Middle frontal gyrus (tissue), 1 donor: ENCODE data around the gene WAC.
"Not testable (repeated sequence)": the region's sequence is repeated elsewhere in the genome, so short reads cannot be mapped to it uniquely, and the experiment has no call there.

Experiments used
- DNase-seq: peaks from one replicate; pipeline ENCODE4 v3.0.0-alpha.2; 2015; ENCODE audit warnings: low spot score; ENCODE audit errors: extremely low spot score

Gene WAC

DNA sequence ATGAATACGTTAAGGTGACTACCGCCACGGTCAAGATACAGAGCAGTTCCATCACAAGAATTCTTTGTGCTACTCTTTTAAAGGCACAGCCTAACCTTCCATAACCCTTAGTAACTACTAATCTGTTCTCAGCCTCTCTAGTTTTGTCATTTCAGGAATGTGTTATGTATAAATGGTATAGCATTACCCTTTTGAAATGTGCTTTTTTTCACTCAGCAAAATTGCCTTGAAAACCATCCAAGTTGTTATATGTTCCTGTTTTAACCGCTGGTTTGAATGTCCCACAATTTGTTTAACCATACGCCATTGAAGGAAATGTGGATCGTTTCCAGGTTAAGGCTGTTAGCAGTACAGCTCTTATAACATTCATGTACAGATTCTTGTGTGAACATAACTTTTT is 32.0 kb downstream of the WAC start:
- no peak for DNase-seq

DNA sequence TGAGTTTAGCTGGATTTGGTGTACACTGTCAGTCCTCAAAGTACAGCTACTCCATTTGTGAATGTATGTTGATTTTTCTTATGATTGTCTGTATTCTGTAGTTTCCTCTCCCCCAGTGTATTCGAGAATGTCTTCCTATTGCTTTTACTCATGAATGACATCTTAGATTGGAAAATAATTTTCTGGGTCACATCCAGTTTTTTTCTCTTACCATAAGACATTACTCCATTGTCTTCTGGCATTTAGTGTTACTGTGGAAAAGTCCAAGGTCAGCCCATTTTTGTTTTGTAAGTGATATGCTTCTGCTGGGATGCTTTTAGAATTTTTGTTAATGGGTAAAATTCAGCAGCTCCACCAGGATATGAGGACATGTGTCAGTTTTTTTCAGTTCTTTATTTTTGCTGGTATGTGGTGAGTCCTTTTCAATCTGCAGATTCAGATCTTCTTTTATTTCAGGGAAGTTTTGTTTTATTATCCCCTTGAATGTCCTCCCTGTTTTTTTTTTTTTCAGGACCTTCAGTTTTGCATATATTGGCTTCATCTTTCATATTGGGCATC is 33.6 kb downstream of the WAC start:
- no peak for DNase-seq

DNA sequence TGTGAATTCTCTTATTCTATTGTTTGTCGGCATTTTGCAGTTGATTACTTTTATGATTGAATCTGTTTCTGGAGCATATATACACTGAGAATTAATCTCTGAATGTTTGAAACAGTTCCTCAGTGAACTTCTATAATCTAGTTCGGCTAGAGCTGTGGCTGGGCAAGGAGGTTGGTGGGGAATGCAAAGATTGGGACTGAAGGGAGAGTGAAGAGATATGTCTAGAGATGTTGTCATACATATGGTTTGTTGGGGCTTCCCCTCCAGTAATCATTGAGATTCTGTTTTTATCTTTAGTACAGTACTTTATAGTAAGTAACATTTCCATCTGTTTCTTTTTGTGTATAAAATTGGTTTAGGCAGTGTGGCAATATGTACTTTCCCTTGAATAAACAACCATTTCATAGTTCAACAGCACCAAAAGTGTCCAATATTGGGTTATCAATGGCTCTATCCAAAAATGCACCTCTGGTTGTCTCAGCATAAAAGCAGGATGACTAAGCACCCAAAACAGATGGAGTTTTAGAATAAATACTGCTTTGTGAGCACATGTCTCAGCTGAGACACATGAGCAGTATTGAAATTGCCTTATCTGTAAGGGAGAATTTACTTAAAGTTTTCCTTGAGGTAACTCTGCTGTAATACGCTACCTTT is 36.7 kb downstream of the WAC start:
- no peak for DNase-seq

DNA sequence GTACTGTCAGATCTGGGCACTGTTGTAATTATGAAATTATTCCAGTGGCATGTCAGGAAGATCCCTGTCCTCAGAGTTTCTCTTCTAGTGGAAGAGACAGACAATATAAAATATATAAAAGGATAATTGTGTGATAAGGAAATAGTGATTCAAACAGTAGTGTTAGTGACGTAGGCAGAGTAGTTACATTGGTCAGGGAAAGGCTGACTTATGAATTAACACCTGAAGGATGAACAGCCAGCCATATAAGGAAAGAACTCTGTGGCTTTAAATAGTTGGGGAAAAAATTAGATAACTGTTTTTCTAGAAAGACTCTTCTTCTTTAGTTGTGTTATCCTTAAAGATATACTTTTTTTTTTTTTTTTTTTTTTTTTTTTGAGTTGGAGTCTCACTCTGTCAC is 37.7 kb downstream of the WAC start:
- DNase-seq, result no peak

DNA sequence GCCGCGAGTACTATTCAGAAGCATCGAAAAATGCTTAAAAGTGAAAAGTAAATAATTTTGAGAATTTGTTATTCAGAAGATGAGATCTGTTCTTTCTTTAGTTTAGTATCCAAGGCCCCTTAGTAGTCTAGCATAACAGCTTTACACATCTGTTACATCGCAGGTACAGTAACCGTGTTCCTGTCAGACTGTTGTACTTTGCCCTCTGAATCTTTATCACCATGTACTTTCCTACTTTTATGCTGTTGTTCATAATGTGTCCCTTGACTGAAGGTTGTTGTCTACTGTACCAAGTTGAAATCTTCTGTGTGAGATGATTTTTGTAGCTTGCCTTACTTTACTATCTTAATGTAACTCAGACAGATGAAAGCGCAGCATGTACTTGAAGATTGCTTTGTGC is 38.3 kb downstream of the WAC start:
- no peak for DNase-seq

DNA sequence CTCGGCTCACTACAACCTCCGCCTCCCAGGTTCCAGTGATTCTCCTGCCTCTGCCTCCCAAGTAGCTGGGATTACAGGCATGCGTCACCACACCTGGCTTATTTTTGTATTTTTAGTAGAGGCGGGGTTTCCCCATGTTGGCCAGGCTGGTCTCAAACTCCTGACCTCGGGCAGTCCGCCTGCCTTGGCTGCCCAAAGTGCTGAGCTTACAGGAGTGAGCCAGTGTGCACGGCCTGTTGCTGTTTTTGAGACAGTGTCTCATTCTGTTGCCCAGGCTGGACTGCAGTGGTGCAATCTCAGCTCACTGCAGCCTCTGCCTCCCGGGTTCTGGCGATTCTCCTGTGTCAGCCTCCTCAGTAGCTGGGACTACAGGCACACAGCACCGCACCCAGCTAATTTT is 41.3 kb downstream of the WAC start:
- not testable (repeated sequence) for DNase-seq

DNA sequence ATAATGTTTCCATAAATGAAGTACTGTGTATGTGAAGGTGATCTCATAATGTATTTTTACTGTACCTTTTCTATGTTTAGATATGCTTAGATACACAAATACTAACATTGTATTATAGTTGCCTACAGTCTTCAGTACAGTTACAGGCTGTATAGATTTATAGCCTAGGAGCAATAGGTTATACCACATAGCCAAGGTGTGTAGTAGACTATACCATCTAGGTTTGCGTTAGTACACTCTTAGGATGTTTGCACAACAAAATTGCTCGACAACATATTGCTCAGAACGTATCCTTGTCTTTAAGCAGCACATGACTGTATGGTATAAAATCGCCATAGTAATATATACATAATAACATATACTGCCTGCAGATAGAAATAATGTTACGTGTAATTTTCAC is 42.9 kb downstream of the WAC start:
- DNase-seq, result no peak

DNA sequence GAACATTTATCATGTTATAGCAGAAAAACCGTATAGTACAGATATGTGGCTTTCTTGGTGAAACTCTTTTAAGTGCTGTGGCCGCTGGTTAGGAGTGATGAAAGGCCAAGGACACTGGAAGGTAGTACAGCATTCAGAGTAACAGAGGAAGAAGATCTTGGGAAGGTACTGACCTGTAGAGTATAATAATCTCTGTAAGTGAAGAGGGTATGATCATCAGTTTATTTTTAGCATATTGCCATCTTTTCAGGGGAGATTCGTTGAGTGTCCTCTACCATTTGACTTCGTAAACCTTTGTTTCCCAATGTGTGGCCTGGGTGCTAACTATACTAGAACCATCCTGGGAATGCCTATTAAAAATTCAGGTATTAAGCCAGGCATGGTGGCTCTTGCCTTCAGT is 44.6 kb downstream of the WAC start:
- no peak for DNase-seq

DNA sequence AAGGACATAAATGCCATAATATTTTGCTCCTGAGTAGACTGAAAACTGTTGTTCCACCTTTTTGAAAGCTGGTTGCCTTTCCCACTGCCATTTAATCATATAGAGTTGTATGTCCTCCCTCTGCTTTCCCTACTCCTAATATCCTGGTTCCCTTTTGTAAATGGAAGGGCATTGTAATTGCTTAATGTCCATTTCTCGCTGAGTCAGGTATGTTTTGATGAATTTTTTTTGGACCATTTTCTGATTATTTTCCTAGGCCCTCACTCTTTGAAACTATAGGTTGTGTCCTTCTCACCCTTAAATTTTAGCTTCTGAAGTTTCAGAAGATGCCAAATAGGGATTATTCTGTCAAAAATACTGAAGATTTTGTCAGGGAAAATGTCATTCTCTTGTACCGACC is 45.5 kb downstream of the WAC start:
- no peak for DNase-seq

DNA sequence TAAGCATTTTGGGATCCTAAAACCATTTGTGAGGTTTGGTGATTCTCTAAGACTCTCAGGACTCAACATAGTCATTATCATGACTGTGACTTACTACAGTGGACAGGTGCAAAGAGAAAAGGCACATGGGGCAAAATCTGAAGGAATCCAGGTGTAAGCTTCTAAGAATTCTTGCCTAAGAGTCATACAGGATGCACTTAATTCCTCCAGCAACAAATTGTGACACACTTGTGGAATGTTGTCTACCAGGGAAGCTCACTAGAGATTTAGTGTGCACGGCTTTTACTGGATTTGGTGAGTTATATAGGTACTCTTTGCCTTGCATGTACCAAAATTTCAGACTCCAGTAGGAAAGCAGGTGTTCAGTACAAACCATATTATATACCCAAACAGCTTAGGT is 47.9 kb downstream of the WAC start:
- no peak for DNase-seq

DNA sequence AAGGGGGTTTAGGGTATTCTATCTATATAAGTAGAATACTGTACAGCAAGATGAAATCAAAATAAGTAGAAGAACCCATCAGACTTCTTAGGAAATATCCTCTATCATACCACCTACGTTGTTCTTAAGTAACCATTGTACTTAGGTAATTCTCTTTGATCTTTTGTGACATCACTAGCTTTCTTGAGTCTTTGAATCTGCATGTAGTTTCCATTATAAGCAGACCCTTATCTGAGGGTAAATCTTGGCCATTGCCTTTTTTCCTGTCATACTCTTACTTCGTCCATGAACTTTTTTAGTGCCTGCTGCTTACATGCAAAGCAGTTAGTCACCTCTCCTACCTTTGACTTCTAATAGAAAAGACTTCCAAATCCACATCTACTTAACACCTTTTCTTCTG is 49.0 kb downstream of the WAC start:
- no peak for DNase-seq

DNA sequence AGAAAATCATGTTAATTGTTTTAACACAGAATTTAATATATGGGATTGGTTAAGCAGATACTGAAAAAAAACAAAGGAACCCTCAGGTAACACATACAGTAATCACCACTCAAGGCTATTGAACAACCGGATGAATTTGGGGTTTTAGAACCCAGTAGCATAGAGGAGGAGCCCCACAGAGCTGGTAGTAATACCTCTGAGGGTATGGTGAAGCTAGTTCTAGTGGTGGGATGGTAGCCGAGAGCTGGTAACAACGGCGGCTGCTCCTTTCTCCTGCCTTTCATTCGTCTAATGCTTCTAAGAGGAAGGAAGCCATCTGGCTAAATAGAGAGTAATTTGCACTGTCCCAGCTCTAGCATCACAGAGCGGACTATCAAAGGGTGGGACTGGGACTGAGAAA is 52.2 kb downstream of the WAC start:
- DNase-seq, result no peak

DNA sequence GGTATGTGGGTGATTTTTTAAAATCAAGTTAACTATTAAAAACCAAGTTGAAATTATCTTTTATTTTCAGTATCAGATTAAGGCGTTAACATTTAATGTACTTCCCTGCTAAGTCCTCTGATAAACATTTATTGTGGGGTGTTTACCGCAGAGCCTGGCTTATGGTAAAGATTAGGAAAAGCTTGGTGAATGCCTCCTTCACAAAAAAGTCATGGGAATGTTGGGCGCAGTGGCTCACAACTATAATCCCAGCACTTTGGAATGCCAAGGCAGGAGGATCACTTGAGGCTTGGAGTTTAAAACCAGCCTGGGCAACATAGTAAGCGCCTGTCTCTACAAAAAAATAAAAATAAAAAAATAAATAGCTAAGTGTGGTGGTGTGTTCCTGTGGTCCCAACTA is 53.3 kb downstream of the WAC start:
- DNase-seq, result no peak

DNA sequence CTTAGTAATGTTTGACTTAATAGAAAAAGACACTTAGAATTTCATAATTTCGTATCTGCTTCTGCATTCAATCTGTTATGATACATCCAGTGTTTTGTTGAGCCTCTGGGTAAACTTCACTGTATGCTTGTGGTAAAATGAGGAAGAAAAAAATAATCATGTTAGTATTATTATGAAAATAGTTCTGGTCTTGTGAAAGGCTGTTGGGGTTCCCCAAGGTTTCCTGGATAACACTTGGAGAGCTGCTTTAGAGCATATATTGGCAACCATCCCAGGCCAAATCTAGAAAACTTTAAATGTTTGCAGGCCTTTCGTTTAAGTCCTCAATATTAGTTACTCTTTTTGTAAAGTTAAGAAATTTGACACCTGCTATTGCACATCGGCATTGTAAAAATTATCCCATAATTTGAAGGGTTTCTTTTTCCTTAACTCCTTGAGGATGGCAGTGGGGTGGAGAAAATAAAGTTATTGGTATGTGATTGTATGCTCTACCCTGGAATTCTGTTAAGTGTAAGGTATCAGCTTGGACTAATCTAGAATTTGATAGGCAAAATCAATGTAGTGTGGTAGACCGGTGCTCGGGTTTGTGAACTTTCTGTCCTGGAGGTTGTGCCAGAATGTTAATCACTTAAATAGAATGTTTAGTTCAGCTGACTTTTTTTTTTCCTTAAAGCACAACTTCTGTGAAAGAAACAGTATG is 54.5 kb downstream of the WAC start:
- DNase-seq, result no peak

DNA sequence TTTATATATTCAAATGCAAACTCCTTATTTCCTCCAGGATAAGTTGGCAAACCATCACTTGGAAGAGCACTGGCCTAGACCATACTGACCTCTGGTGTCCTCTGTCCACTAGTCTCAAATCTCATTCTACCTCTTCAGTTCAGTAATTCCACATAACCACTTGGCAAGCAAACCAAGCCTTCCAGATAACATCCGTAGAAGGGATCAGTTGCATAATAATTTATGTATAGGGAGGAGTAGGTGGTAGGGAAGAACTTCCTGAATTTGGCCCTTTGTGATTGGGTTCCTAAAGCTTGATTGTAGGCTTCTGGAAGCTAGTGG is 55.0 kb downstream of the WAC start:
- DNase-seq, result no peak

DNA sequence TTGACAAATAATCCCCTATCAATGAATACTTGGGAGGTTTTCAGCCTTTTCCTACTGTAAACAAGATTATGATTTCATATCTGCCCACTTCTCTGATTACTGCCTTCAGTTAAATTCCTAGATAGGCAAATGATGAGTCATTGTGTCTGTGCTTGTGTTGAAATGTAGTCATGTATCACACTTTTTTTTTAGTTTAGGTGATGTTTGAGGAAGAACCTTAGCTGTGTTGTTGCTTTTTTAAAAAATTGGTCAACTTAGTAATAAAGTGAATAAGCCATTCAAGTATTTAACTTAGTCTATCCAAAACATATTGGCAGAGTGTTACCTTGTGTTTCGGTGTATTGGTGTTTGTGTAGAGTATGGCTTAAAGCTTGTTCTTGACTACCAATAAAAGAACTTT is 60.0 kb downstream of the WAC start:
- DNase-seq, result no peak

DNA sequence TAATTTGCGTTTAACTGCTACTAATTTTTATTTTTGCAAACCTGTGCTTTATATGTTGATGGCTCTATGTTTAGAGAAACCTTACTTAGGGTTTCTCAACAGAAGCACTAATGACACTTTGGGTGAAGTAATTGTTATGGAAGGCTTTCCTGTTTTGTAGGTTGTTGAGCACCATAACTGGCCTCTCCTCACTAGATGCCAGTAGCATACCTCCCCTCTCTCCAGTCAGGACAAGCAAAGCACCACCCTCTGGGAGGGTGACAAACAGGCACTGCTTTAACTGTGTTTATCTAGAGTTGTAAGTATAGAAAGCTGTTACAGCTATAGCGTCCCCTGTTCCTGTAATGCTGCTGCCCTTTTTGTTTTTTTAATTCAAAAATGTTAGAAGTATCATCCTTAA is 60.9 kb downstream of the WAC start:
- no peak for DNase-seq

DNA sequence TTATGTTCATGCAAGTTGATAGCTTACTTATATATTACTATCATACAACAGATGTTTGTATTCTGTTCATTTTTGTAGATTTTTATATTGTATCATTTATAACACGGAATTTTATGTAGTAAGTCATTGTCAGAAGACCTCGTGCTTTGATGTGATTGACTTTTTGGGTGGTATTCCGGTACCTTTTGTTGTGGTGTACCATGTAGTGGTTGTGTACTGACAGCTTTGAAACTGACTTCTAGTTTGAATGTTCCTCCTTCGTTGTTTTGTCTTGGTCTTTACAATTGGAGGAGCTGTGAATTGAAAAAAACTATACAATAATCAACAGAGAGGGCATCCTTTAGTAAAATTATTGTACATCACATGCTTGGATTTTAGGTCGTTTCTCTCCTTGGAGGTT is 61.5 kb downstream of the WAC start:
- no peak for DNase-seq

DNA sequence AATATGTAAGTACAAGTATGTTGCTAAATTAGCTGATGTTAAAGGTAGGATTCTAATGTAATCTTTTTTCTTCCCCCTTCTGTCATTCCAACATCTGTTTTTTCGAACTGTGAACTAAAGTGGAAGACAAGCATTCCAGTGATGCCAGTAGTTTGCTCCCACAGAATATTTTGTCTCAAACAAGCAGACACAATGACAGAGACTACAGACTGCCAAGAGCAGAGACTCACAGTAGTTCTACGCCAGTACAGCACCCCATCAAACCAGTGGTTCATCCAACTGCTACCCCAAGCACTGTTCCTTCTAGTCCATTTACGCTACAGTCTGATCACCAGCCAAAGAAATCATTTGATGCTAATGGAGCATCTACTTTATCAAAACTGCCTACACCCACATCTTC is 62.7 kb downstream of the WAC start:
- DNase-seq, result no peak

DNA sequence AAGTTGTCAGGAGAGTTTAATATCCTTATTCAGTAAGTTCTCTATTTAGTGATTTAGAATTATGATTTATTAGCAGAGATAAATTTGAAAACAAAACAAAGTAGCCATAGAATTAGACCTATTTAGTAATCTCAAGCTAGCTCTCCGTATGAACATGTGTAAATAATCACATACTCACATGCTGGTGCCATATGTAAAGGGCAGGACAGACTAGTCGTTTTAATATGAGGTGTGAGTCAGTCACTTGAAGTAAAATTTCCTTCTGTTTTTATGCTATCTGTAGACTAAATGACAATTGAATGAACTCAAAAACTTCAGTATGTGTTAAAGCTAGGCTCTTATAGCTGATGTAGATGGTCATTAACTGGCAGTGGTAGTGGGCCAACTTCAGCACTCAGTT is 67.1 kb downstream of the WAC start:
- no peak for DNase-seq

DNA sequence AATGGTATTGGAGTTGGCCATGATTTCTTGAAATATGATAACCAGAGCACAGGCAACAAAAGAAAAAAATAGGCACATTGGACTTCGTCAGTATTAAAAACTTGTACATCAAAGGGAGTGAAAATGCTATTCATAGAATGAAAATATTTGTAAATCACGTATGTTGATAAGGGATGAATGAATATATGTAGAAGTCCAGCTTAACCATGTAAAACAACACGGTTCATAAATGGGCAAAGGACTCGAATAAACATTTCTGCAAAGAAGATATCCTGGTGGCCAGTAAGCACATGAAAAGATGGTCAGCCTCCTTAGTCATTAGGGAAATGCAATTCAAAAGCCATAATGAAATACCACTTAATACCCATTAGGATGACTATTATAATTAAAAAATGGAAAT is 68.1 kb downstream of the WAC start:
- no peak for DNase-seq

DNA sequence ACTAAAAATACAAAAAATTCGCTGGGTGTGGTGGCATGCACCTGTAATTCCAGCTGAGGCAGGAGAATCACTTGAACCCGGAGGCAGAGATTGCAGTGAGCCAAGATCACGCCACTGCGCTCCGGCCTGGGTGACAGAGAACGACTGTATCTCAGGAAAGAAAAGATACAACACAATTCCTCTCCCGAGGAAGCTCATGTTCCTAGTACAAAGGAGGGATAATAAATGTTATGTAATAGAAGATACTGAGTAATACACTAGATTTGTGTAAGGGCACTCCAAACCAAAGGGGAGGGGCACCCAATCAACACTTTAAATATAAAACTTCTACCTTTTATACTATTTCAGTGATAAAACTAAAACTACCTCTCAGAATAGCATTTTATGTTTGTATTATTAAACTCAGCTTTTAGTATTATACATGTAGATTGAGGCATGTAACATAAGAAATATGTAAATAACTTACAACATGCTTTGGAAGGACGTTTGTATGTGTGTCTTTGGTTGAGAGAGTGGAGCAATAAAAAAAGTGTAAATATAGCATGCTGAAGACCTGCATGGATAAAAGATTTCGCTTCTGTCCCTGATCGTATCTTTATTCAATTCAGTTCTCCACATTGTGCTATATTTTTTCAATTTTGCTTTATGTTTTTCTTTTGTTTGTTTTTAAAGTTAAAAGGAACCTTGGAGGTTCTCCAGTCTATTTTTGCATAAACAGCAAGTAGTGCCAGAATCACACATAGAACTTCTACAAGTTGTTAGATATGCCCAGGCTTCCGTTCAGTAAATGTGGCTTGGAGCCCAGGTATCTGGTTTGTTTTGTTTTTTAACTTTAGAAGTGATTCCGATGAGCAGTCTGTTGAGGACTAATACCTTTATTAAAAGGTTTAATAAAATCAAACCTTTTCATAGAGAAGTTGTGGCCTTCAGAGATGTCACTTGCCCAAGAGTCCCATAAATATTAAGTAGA is 71.9 kb downstream of the WAC start:
- DNase-seq, result no peak
